GM13976 (cell line): ENCODE data around the gene TEX55.
"Not testable (repeated sequence)": the region's sequence is repeated elsewhere in the genome, so short reads cannot be mapped to it uniquely, and the experiment has no call there.

Experiments
- DNase-seq: peaks from one replicate; pipeline ENCODE4 v3.0.0; 2012; ENCODE audit warnings: low spot score
- CTCF ChIP-seq: IDR thresholded peaks from 2 replicates; pipeline ENCODE4 v1.5.1; 2012; ENCODE audit warnings: borderline replicate concordance, mild to moderate bottlenecking; ENCODE audit not compliant: insufficient read depth; ENCODE audit errors: extremely low read depth, missing control alignments, control extremely low read depth
- in situ Hi-C: fragments of 300-500 bp; cut with MboI; formaldehyde crosslinking; loops from one replicate; pipeline ENCODE4 v1.12.0; 2022; ENCODE audit warnings: low sequenced_read_pairs, mixed read lengths, inconsistent platforms; ENCODE audit not compliant: unreplicated experiment

Gene TEX55

GRCh38 chr3:119122350-119122749 is 23.6 kb upstream of the TEX55 start:
- in situ Hi-C loops = no loop called here
- no peak for DNase-seq
- no peak for TF ChIP-seq CTCF

- TF ChIP-seq CTCF = no peak
- in situ Hi-C loops = no loop called here
Measured at GRCh38 chr3:119125342-119125741, 20.6 kb upstream of the TEX55 start.

GRCh38 chr3:119125742-119126504 is 20.0 kb upstream of the TEX55 start:
- DNase-seq = no peak
- in situ Hi-C loops = no loop called here
- no peak for TF ChIP-seq CTCF

More at GRCh38 chr3:119125342-119125741, 20.6 kb upstream of the TEX55 start:
- no peak for DNase-seq

GRCh38 chr3:119130291-119130690 is 15.7 kb upstream of the TEX55 start:
- DNase-seq, in situ Hi-C loops: not testable (repeated sequence)

GRCh38 chr3:119132291-119132690 is 13.7 kb upstream of the TEX55 start:
- DNase-seq, in situ Hi-C loops: not testable (repeated sequence)

GRCh38 chr3:119139360-119139759 is 6.6 kb upstream of the TEX55 start:
- in situ Hi-C loops, DNase-seq: not testable (repeated sequence)

- DNase-seq = no peak
- in situ Hi-C loops = no loop called here
- no peak for TF ChIP-seq CTCF
Measured at GRCh38 chr3:119140466-119140865, 5.5 kb upstream of the TEX55 start.

GRCh38 chr3:119145128-119145499 is 851 bp upstream of the TEX55 start:
- no peak for TF ChIP-seq CTCF
- DNase-seq = no peak
- in situ Hi-C loops = no loop called here
